CD14-positive monocyte (primary cell): ENCODE data around the gene UBXN11. TPM values are rescaled to one million over a fixed set of nuclear protein-coding genes. Genes with fewer than 3 reads are reported as not detected.

ENCODE experiments used
- DNase-seq, 3 donors: peaks; one replicate each; pipeline ENCODE4 v3.0.0-alpha.2; 2011 to 2022
- H2AFZ ChIP-seq: 2 replicates; pipeline ENCODE4 v1.6.0; 2012; ENCODE audit warnings: mild to moderate bottlenecking, low read depth, low read length, inconsistent platforms; ENCODE audit not compliant: insufficient read depth, poor library complexity, severe bottlenecking
- H3K27ac ChIP-seq, 2 donors: 1 replicate in 1 of 2; 2 replicates in 1 of 2; pipeline ENCODE4 v1.5.1; 2012 to 2013; ENCODE audit warnings: low read length in 2 of 2, control low read depth in 1 of 2, inconsistent platforms in 1 of 2, low read depth in 1 of 2, mild to moderate bottlenecking in 1 of 2
- H3K27me3 ChIP-seq, 2 donors: one replicate each; pipeline versions ENCODE4 v1.6.0 to v1.6.1; 2011 to 2013; ENCODE audit warnings: low read length in 2 of 2; ENCODE audit not compliant: control insufficient read depth in 2 of 2, insufficient read depth in 2 of 2
- H3K36me3 ChIP-seq, 2 donors: replicated peaks in 1 of 2; 1 replicate in 1 of 2; 2 replicates in 1 of 2; pipeline versions ENCODE4 v1.5.1 to v1.6.1; 2012 to 2013; ENCODE audit warnings: low read length in 2 of 2, control low read depth in 1 of 2, inconsistent platforms in 1 of 2, mild to moderate bottlenecking in 1 of 2; ENCODE audit not compliant: insufficient read depth in 2 of 2, control insufficient read depth in 1 of 2
- H3K4me1 ChIP-seq, 2 donors: 1 replicate in 1 of 2; 2 replicates in 1 of 2; pipeline versions ENCODE4 v1.5.1 to v1.6.1; 2012 to 2013; ENCODE audit warnings: low read length in 2 of 2, control low read depth in 1 of 2, inconsistent platforms in 1 of 2, mild to moderate bottlenecking in 1 of 2, moderate library complexity in 1 of 2; ENCODE audit not compliant: insufficient read depth in 2 of 2, control insufficient read depth in 1 of 2
- H3K4me2 ChIP-seq: replicated peaks from 2 replicates; pipeline ENCODE3; 2012; ENCODE audit warnings: low read length, moderate library complexity, mild to moderate bottlenecking; ENCODE audit not compliant: poor library complexity, severe bottlenecking; ENCODE audit errors: extremely low read depth
- H3K4me3 ChIP-seq, 3 experiments: fragments of 200-600 bp in 1 of 3; sonication (generic) in 1 of 3; replicated peaks in 1 of 3; 1 replicate in 2 of 3; 2 replicates in 1 of 3; pipeline ENCODE4 v1.5.1; 2011 to 2013; ENCODE audit warnings: low read length in 3 of 3, mild to moderate bottlenecking in 3 of 3, control low read depth in 2 of 3, low read depth in 2 of 3, inconsistent platforms in 1 of 3, moderate library complexity in 1 of 3
- H3K79me2 ChIP-seq: 2 replicates; pipeline ENCODE4 v1.6.0; 2012; ENCODE audit warnings: mild to moderate bottlenecking, control low read depth, inconsistent platforms, low read length, moderate library complexity; ENCODE audit not compliant: insufficient read depth
- H3K9ac ChIP-seq: 2 replicates; pipeline ENCODE4 v1.6.0; 2017; ENCODE audit warnings: low read length, mild to moderate bottlenecking; ENCODE audit not compliant: insufficient read depth, poor library complexity, severe bottlenecking
- H3K9me3 ChIP-seq, 2 donors: replicated peaks in 1 of 2; 1 replicate in 1 of 2; 2 replicates in 1 of 2; pipeline versions ENCODE4 v1.5.1 to v1.6.1; 2012 to 2013; ENCODE audit warnings: low read length in 2 of 2, control low read depth in 1 of 2; ENCODE audit not compliant: control insufficient read depth in 1 of 2, insufficient read depth in 1 of 2
- H4K20me1 ChIP-seq: 2 replicates; pipeline ENCODE4 v1.6.0; 2012; ENCODE audit warnings: mild to moderate bottlenecking, low read length, control low read depth, moderate library complexity; ENCODE audit not compliant: insufficient read depth
- H3K27ac Mint-ChIP-seq, 7 donors: one replicate each; pipeline ENCODE4 v1.8.0; 2020; ENCODE audit warnings: mild to moderate bottlenecking in 7 of 7, mixed read lengths in 7 of 7, moderate library complexity in 6 of 7, inconsistent platforms in 2 of 7
- H3K27me3 Mint-ChIP-seq, 3 donors: one replicate each; pipeline ENCODE4 v1.8.0; 2021 to 2022; ENCODE audit warnings: low read depth in 3 of 3, mild to moderate bottlenecking in 3 of 3, mixed read lengths in 3 of 3, moderate library complexity in 3 of 3, inconsistent platforms in 1 of 3
- H3K36me3 Mint-ChIP-seq, 2 donors: one replicate each; pipeline ENCODE4 v1.8.0; 2020; ENCODE audit warnings: mixed read lengths in 2 of 2, inconsistent platforms in 1 of 2, mild to moderate bottlenecking in 1 of 2
- H3K4me1 Mint-ChIP-seq: one replicate; pipeline ENCODE4 v1.8.0; 2020; ENCODE audit warnings: mild to moderate bottlenecking, mixed read lengths
- H3K4me3 Mint-ChIP-seq, 2 donors: one replicate each; pipeline ENCODE4 v1.8.0; 2020; ENCODE audit warnings: mild to moderate bottlenecking in 2 of 2, mixed read lengths in 2 of 2, moderate library complexity in 1 of 2
- H3K9me3 Mint-ChIP-seq, 7 donors: one replicate each; pipeline ENCODE4 v1.8.0; 2020 to 2022; ENCODE audit warnings: mixed read lengths in 7 of 7, mild to moderate bottlenecking in 6 of 7, moderate library complexity in 6 of 7, inconsistent platforms in 2 of 7
- CTCF ChIP-seq: fragments of 200-600 bp; IDR thresholded peaks from one replicate; pipeline ENCODE4 v1.8.0; 2022; ENCODE audit warnings: antibody characterized with exemption, mild to moderate bottlenecking
- WGBS: methylation state at CpG from one replicate; pipeline ENCODE4 v1.1.5; 2013; ENCODE audit warnings: missing lambda C conversion rate; ENCODE audit not compliant: insufficient coverage; 5-methylcytosine and 5-hydroxymethylcytosine counted together
- intact Hi-C, 2 donors: fragments of 100-400 bp; cut with micrococcal nuclease; formaldehyde crosslinking; loops; one replicate each; pipeline versions ENCODE4 v1.15.0 to v1.15.1; 2023
- polyA plus RNA-seq, 3 donors: library from polyadenylated mRNA; depleted of rRNA in 1 of 3; unstranded in 2 of 3; stranded (reverse) in 1 of 3; fragments of 300-500 nt in 2 of 3; fragments of >200 nt in 1 of 3; fragmentation: Illumina TruSeq in 2 of 3; gene quantifications; 1 replicate in 2 of 3; 2 replicates in 1 of 3; pipeline ENCODE4 v1.2.3, GENCODE V29; 2012 to 2021

Gene UBXN11
- polyA plus RNA-seq, 3 donors, result 48.0 to 885 (median 52.1) TPM

DNA sequence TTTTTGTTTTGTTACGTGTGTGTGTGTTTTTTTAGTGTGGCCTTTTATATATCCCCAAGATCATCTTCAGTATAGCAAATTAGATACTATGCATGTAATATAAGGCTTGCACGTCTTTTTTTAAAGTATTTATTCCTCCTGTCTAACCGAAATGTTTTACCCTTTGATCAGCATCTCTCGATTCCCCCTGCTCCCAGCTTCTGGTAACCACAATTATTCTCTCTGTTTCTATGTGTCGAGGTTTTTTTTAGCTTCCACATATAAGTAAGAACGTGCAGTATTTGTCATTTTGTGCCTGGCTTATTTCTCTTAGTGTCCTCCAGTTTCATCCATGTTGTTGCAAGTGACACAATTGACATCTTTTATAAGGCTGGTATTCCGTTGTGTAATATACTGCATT is 53.7 kb downstream of the UBXN11 start:
- Histone ChIP-seq H2AFZ (no peak overlapping the region), H3K4me2 (no peak overlapping the region), H3K79me2 (peaks cover 73% of the 10 kb centered on the region), H3K9ac (no peak overlapping the region), H4K20me1 (no peaks in the 10 kb centered on the region), H3K4me3 (no peak overlapping the region), H3K36me3 (peaks cover 44 to 80% of the 10 kb centered on the region in 2 donors), H3K4me1 (no peaks in the 10 kb centered on the region), H3K27ac (no peak overlapping the region), H3K9me3 (no peaks in the 10 kb centered on the region), H3K27me3 (no peaks in the 10 kb centered on the region)
- DNase-seq, result no peak
- no peak overlapping the region for H3K4me3 Mint-ChIP-seq
- H3K27me3 Mint-ChIP-seq, result no peaks in the 10 kb centered on the region
- no peaks in the 10 kb centered on the region for H3K9me3 Mint-ChIP-seq
- intact Hi-C loops, result no loop called here
- TF ChIP-seq CTCF, result no peak
- H3K36me3 Mint-ChIP-seq, result peaks cover 61 to 87% of the 10 kb centered on the region in 2 donors
- H3K27ac Mint-ChIP-seq, result no peak overlapping the region
- WGBS, result no CpG with 5 or more reads among the region's 7 CpGs
- H3K4me1 Mint-ChIP-seq, result no peaks in the 10 kb centered on the region

GRCh38 chr1:26239936-26240335 is 66.5 kb downstream of the UBXN11 start:
- intact Hi-C loops, result no loop called here
- Mint-ChIP-seq H3K27me3 (peaks cover 0 to 1% (median 0%) of the 10 kb centered on the region in 3 donors), H3K27ac (peak overlapping the region in 1 of 7 donors; percentile 10), H3K4me1 (peaks cover 31% of the 10 kb centered on the region), H3K36me3 (peaks cover 34 to 36% of the 10 kb centered on the region in 2 donors), H3K9me3 (no peaks in the 10 kb centered on the region), H3K4me3 (no peak overlapping the region)
- Histone ChIP-seq H3K4me2 (no peak overlapping the region), H4K20me1 (no peaks in the 10 kb centered on the region), H3K9me3 (no peaks in the 10 kb centered on the region), H3K27ac (no peak overlapping the region), H3K36me3 (peaks cover 16 to 49% of the 10 kb centered on the region in 2 donors), H3K9ac (no peak overlapping the region), H3K79me2 (peaks cover 100% of the 10 kb centered on the region), H3K4me1 (peaks cover 19 to 27% of the 10 kb centered on the region in 2 donors), H3K4me3 (no peak overlapping the region), H2AFZ (no peak overlapping the region), H3K27me3 (no peaks in the 10 kb centered on the region)
- no CpG with 5 or more reads among the region's 4 CpGs for WGBS
- no peak for DNase-seq
- no peak for TF ChIP-seq CTCF
